Endodermal cell (in vitro differentiated cells): Measurements from ENCODE around the gene STAT6. TPM values are rescaled to one million over a fixed set of nuclear protein-coding genes. Genes with fewer than 3 reads are reported as not detected.

Source experiments
- DNase-seq: peaks from one replicate; pipeline ENCODE4 v3.0.0-alpha.2; 2017
- H3K27ac ChIP-seq: 2 replicates; pipeline ENCODE4 v1.5.1; 2013; ENCODE audit warnings: mild to moderate bottlenecking, low read depth, low read length, moderate library complexity
- H3K27me3 ChIP-seq: 2 replicates; pipeline ENCODE4 v1.6.1; 2013; ENCODE audit warnings: mild to moderate bottlenecking, low read length, moderate library complexity; ENCODE audit not compliant: insufficient read depth, control insufficient read depth, poor library complexity, severe bottlenecking
- H3K36me3 ChIP-seq: 2 replicates; pipeline ENCODE4 v1.7.0; 2013; ENCODE audit warnings: mild to moderate bottlenecking, low read length, moderate library complexity; ENCODE audit not compliant: control insufficient read depth, insufficient read depth
- H3K4me1 ChIP-seq: one replicate; pipeline ENCODE4 v1.7.0; 2013; ENCODE audit warnings: low read length; ENCODE audit not compliant: control insufficient read depth, insufficient read depth
- H3K4me3 ChIP-seq: 2 replicates; pipeline ENCODE4 v1.5.1; 2013; ENCODE audit warnings: mild to moderate bottlenecking, low read length, moderate library complexity
- H3K9ac ChIP-seq: 2 replicates; pipeline ENCODE4 v1.6.1; 2013; ENCODE audit warnings: mild to moderate bottlenecking, low read length, moderate library complexity; ENCODE audit not compliant: poor library complexity, severe bottlenecking; ENCODE audit errors: extremely low read depth
- H3K9me3 ChIP-seq: 2 replicates; pipeline ENCODE4 v1.6.1; 2013; ENCODE audit warnings: mild to moderate bottlenecking, low read length, moderate library complexity; ENCODE audit not compliant: control insufficient read depth
- H3K27ac Mint-ChIP-seq: 2 replicates; pipeline ENCODE4 v1.8.0; 2020; ENCODE audit warnings: mixed read lengths
- H3K27me3 Mint-ChIP-seq: 2 replicates; pipeline ENCODE4 v1.8.0; 2021; ENCODE audit warnings: mild to moderate bottlenecking, mixed read lengths; ENCODE audit not compliant: insufficient read depth
- H3K36me3 Mint-ChIP-seq: 2 replicates; pipeline ENCODE4 v1.8.0; 2020; ENCODE audit warnings: low read depth, mixed read lengths
- H3K4me1 Mint-ChIP-seq: 2 replicates; pipeline ENCODE4 v1.8.0; 2020; ENCODE audit warnings: mixed read lengths
- H3K4me3 Mint-ChIP-seq: 2 replicates; pipeline ENCODE4 v1.8.0; 2020; ENCODE audit warnings: mild to moderate bottlenecking, moderate library complexity, mixed read lengths
- H3K9me3 Mint-ChIP-seq: 2 replicates; pipeline ENCODE4 v1.8.0; 2020; ENCODE audit warnings: mild to moderate bottlenecking, mixed read lengths
- CTCF ChIP-seq: fragments of 200-600 bp; sonication (generic); conservative IDR thresholded peaks from 2 replicates; pipeline ENCODE4 v1.5.0; 2021; ENCODE audit warnings: antibody characterized with exemption, mild to moderate bottlenecking
- WGBS, 2 experiments: methylation state at CpG; one replicate each; pipeline versions ENCODE4 v1.1.5 to v1.1.7; 2013; ENCODE audit warnings: missing lambda C conversion rate in 2 of 2, mixed read lengths in 1 of 2; ENCODE audit not compliant: insufficient coverage in 1 of 2, insufficient read length in 1 of 2; 5-methylcytosine and 5-hydroxymethylcytosine counted together
- total RNA-seq, 2 donors: library from RNA; stranded (reverse); fragmentation: NEBNext Ultra II Directional in 1 of 2; extraction: Animal tissue kit (Norgen Biotek cat#: 25700) in 1 of 2; gene quantifications; 2 replicates in 1 of 2; 3 replicates in 1 of 2; pipeline ENCODE4 v1.2.1, GENCODE V29; 2021

Gene STAT6
- total RNA-seq, 2 donors from 2014 or later = 60.2 to 102 TPM

DNA sequence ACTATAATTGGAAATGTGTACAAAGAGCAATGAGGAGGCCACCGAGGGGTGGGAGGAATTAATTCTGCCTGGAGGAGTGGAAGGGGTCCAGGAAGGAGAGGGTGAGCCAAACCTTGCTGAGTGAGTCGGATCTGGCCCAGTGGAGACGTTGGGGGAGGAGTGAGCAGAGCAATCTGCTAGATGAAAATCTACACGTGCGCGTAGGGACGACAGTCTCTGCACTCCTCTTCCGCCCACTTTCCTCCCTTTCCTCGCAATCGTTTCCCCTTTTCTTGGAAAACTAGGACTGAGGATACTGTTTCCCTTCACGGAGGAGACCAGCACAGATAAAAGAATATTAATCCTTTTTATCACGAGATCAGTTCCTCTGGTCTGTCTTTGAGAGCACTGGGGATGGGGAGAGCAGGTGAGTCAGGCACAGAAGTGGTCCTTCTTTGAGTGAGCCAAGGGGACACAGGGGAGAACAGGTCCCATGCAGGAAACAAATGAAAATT, 25.1 kb downstream of the STAT6 start:
- peak overlapping the region; percentile 78 for H3K4me3 Mint-ChIP-seq
- Histone ChIP-seq H3K4me3 (peak overlapping the region; percentile 84), H3K36me3 (no peaks in the 10 kb centered on the region), H3K9me3 (no peaks in the 10 kb centered on the region), H3K27ac (peak overlapping the region; percentile 79), H3K4me1 (peaks cover 3% of the 10 kb centered on the region), H3K9ac (no peak overlapping the region), H3K27me3 (no peaks in the 10 kb centered on the region)
- peaks cover under 1% of the 10 kb centered on the region for H3K36me3 Mint-ChIP-seq
- peaks cover 14% of the 10 kb centered on the region for H3K4me1 Mint-ChIP-seq
- peaks cover 2% of the 10 kb centered on the region for H3K27me3 Mint-ChIP-seq
- 43 to 50% methylated on average over 10 to 12 of the region's 12 CpGs for WGBS, 2 experiments
- DNase-seq = peak; percentile 72
- H3K9me3 Mint-ChIP-seq = no peaks in the 10 kb centered on the region
- no peak for TF ChIP-seq CTCF
- peak overlapping the region; percentile 80 for H3K27ac Mint-ChIP-seq

- H3K9me3 Mint-ChIP-seq = no peaks in the 10 kb centered on the region
- no peaks in the 10 kb centered on the region for H3K27me3 ChIP-seq
- no peak overlapping the region for H3K27ac ChIP-seq
- no peaks in the 10 kb centered on the region for H3K4me1 ChIP-seq
- H3K9ac ChIP-seq = no peak overlapping the region
- DNase-seq = no peak
- H3K4me3 Mint-ChIP-seq = no peak overlapping the region
- peaks cover 3% of the 10 kb centered on the region for H3K36me3 ChIP-seq
- WGBS, 2 experiments = 100% methylated on average over 1 of the region's 1 CpG; no CpG with 5 or more reads in 1 of the 2 experiments
- H3K9me3 ChIP-seq = no peaks in the 10 kb centered on the region
- H3K4me1 Mint-ChIP-seq = peaks cover 3% of the 10 kb centered on the region
- no peak for TF ChIP-seq CTCF
- H3K27ac Mint-ChIP-seq = no peak overlapping the region
- H3K27me3 Mint-ChIP-seq = peaks cover 2% of the 10 kb centered on the region
- H3K4me3 ChIP-seq = no peak overlapping the region
- peaks cover 3% of the 10 kb centered on the region for H3K36me3 Mint-ChIP-seq
These were observed 30.3 kb downstream of the STAT6 start for GRCh38 chr12:57080855-57081254.

GRCh38 chr12:57079821-57080220, 31.3 kb downstream of the STAT6 start:
- no peak for DNase-seq
- 91 to 95% methylated on average over 1 of the region's 1 CpG for WGBS, 2 experiments
- Histone ChIP-seq H3K27me3 (no peaks in the 10 kb centered on the region), H3K9ac (no peak overlapping the region), H3K4me3 (no peak overlapping the region), H3K4me1 (no peaks in the 10 kb centered on the region), H3K27ac (no peak overlapping the region), H3K36me3 (peaks cover 3% of the 10 kb centered on the region), H3K9me3 (no peaks in the 10 kb centered on the region)
- Mint-ChIP-seq H3K9me3 (no peaks in the 10 kb centered on the region), H3K27me3 (peaks cover 2% of the 10 kb centered on the region), H3K4me1 (peaks cover 2% of the 10 kb centered on the region), H3K36me3 (peaks cover 3% of the 10 kb centered on the region), H3K27ac (no peak overlapping the region), H3K4me3 (no peak overlapping the region)
- TF ChIP-seq CTCF = no peak
